Measurements from ENCODE around the gene GGNBP2.

GRCh38 chr17:36550491-36551417 lies 6.0 kb downstream of the GGNBP2 start:
- TF ChIP-seq CTCF (IDR thresholded peaks at IDR 0.05) (no peak), POLR2A (IDR thresholded peaks at IDR 0.05) (no peak), POLR2AphosphoS5 (IDR thresholded peaks at IDR 0.05) (no peak)

All from transverse colon (tissue), 4 donors.